Activated T-helper 1 cell treated with Interleukin-2 at 50 U/mL for 16 hours (primary cell): Measurements from ENCODE around the gene SPAG9.

Source experiments
- DNase-seq: peaks from one replicate; pipeline ENCODE4 v3.0.0-alpha.2; 2020; ENCODE audit warnings: low read depth

The SPAG9 gene

GRCh38 chr17:50918071-50918932, 202.4 kb downstream of the SPAG9 start:
- no peak for DNase-seq

GRCh38 chr17:50917418-50917743, 203.3 kb downstream of the SPAG9 start:
- no peak for DNase-seq

GRCh38 chr17:50916708-50917417, 203.8 kb downstream of the SPAG9 start:
- DNase-seq: no peak

- no peak for DNase-seq
Measured at GRCh38 chr17:50916026-50916707, 204.5 kb downstream of the SPAG9 start.

- DNase-seq: no peak
Measured at GRCh38 chr17:50914505-50915063, 206.1 kb downstream of the SPAG9 start.

GRCh38 chr17:50913120-50913519, 207.5 kb downstream of the SPAG9 start:
- no peak for DNase-seq
